CD4-positive, alpha-beta T cell (primary cell): Measurements from ENCODE around the gene AXDND1. TPM values are rescaled to one million over a fixed set of nuclear protein-coding genes. Genes with fewer than 3 reads are reported as not detected.

Experiments
- ATAC-seq: fragments of 200-7000 bp; cut with Tn5 transposase; one replicate; pipeline ENCODE4 v1.10.0; 2022; ENCODE audit warnings: mild to moderate bottlenecking; ENCODE audit not compliant: poor library complexity
- CTCF ChIA-PET: fragments of 350-600 bp; sonication (Branson Sonifier 250); formaldehyde crosslinking; loops from one replicate; lab custom pipeline; 2021; ENCODE audit warnings: antibody characterized with exemption, inconsistent platforms; lab: Charles Lee
- POLR2A ChIA-PET: fragments of 350-600 bp; sonication (Branson Sonifier 250); formaldehyde crosslinking; loops from one replicate; lab custom pipeline; 2021; ENCODE audit warnings: antibody characterized with exemption, inconsistent platforms; lab: Charles Lee
- DNase-seq, 14 experiments: peaks; one replicate each; pipeline ENCODE4 v3.0.0-alpha.2; 2013 to 2020; ENCODE audit warnings: mixed read lengths in 2 of 14
- H3K27ac ChIP-seq, 2 donors: one replicate each; pipeline versions ENCODE4 v1.5.1 to v1.7.0; 2013; ENCODE audit warnings: low read length in 2 of 2, low read depth in 1 of 2, mild to moderate bottlenecking in 1 of 2
- H3K27me3 ChIP-seq, 2 experiments: 1 replicate in 1 of 2; 2 replicates in 1 of 2; pipeline versions ENCODE4 v1.6.1 to v1.7.0; 2013; ENCODE audit warnings: low read length in 2 of 2, control low read depth in 1 of 2, mild to moderate bottlenecking in 1 of 2, moderate library complexity in 1 of 2; ENCODE audit not compliant: insufficient read depth in 2 of 2, control insufficient read depth in 1 of 2
- H3K36me3 ChIP-seq: one replicate; pipeline ENCODE4 v1.6.1; 2013; ENCODE audit warnings: low read length, control low read depth; ENCODE audit not compliant: insufficient read depth
- H3K4me1 ChIP-seq: one replicate; pipeline ENCODE4 v1.6.1; 2013; ENCODE audit warnings: low read length, control low read depth; ENCODE audit not compliant: insufficient read depth
- H3K4me3 ChIP-seq: one replicate; pipeline ENCODE4 v1.5.1; 2013; ENCODE audit warnings: mild to moderate bottlenecking, low read length, moderate library complexity
- H3K9me3 ChIP-seq, 2 experiments: 1 replicate in 1 of 2; 2 replicates in 1 of 2; pipeline versions ENCODE4 v1.6.1 to v1.7.0; 2013; ENCODE audit warnings: low read length in 2 of 2, mild to moderate bottlenecking in 2 of 2, control low read depth in 1 of 2, moderate library complexity in 1 of 2; ENCODE audit not compliant: control insufficient read depth in 1 of 2, insufficient read depth in 1 of 2
- H3K27ac Mint-ChIP-seq: one replicate; pipeline ENCODE4 v1.8.0; 2020; ENCODE audit warnings: mixed read lengths
- H3K27me3 Mint-ChIP-seq: one replicate; pipeline ENCODE4 v1.8.0; 2021; ENCODE audit warnings: mixed read lengths
- H3K36me3 Mint-ChIP-seq: one replicate; pipeline ENCODE4 v1.8.0; 2021; ENCODE audit warnings: low read depth, mixed read lengths
- H3K4me1 Mint-ChIP-seq: one replicate; pipeline ENCODE4 v1.8.0; 2021; ENCODE audit warnings: low read depth, mixed read lengths
- H3K4me3 Mint-ChIP-seq: one replicate; pipeline ENCODE4 v1.8.0; 2020; ENCODE audit warnings: mild to moderate bottlenecking, mixed read lengths
- H3K9me3 Mint-ChIP-seq: one replicate; pipeline ENCODE4 v1.8.0; 2020; ENCODE audit warnings: mixed read lengths
- intact Hi-C, 2 experiments: fragments of 100-400 bp; cut with DNase I in 1 of 2; cut with micrococcal nuclease in 1 of 2; formaldehyde crosslinking; loops; one replicate each; pipeline versions ENCODE4 v1.15.1 to v1.9.0; 2023 to 2025; cut with DNase I, micrococcal nuclease
- total RNA-seq, 174 experiments: library from RNA in 2 of 174; stranded (reverse) in 2 of 174; gene quantifications; one replicate each; pipeline ENCODE4 v1.2.3 and lab custom pipeline; 2021 to 2026
- TF ChIP-seq, protein P1 (sequence below): fragments of 200-600 bp; IDR thresholded peaks from one replicate; pipeline ENCODE4 v1.8.0; 2022; ENCODE audit warnings: antibody characterized with exemption, mild to moderate bottlenecking

The AXDND1 gene
- total RNA-seq, 2 experiments from 2014 or later, result 1.1 TPM

DNA sequence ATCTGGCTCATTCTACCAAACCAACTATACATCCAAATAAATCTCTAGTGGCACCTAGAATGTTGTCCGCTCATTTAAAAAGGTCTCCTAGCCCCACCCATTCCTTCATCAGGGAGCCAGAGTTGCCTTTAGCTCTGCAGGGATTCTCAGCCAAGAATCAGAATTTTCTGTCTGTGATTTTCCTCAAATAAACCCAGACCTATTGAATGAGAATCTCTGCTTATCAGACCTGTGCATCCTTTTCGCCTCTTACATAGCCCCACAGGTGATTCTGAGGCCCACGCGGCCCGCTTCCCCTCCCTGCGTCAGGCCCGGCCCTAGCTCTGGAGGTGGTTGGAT lies 225.5 kb downstream of the AXDND1 start:
- Histone ChIP-seq H3K4me1 (no peaks in the 10 kb centered on the region), H3K9me3 (peaks cover 0 to 20% of the 10 kb centered on the region in 2 experiments), H3K36me3 (no peaks in the 10 kb centered on the region), H3K27ac (no peak overlapping the region), H3K27me3 (peaks cover 32% of the 10 kb centered on the region in 2 experiments), H3K4me3 (no peak overlapping the region)
- Mint-ChIP-seq H3K4me1 (no peaks in the 10 kb centered on the region), H3K27ac (no peak overlapping the region), H3K36me3 (no peaks in the 10 kb centered on the region), H3K4me3 (no peak overlapping the region), H3K27me3 (peaks cover 71% of the 10 kb centered on the region), H3K9me3 (no peaks in the 10 kb centered on the region)
- ATAC-seq (no peak), DNase-seq (no peak)
- ChIA-PET CTCF (no interaction called here), POLR2A (interaction anchor here (0.6 kb wide), 1 partner anchor 1981 kb away, joined by 3 read pairs; no protein-coding TSS in a partner anchor)
- intact Hi-C loops, result no loop called here
- TF ChIP-seq, protein P1, sequence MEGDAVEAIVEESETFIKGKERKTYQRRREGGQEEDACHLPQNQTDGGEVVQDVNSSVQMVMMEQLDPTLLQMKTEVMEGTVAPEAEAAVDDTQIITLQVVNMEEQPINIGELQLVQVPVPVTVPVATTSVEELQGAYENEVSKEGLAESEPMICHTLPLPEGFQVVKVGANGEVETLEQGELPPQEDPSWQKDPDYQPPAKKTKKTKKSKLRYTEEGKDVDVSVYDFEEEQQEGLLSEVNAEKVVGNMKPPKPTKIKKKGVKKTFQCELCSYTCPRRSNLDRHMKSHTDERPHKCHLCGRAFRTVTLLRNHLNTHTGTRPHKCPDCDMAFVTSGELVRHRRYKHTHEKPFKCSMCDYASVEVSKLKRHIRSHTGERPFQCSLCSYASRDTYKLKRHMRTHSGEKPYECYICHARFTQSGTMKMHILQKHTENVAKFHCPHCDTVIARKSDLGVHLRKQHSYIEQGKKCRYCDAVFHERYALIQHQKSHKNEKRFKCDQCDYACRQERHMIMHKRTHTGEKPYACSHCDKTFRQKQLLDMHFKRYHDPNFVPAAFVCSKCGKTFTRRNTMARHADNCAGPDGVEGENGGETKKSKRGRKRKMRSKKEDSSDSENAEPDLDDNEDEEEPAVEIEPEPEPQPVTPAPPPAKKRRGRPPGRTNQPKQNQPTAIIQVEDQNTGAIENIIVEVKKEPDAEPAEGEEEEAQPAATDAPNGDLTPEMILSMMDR, result no peak

- Histone ChIP-seq H3K27me3 (peaks cover 25 to 29% of the 10 kb centered on the region in 2 experiments), H3K4me3 (no peak within 1 kb of the TSS), H3K9me3 (peaks cover 0 to 18% of the 10 kb centered on the region in 2 experiments), H3K27ac (no peak within 1 kb of the TSS), H3K36me3 (no peaks in the 10 kb centered on the region), H3K4me1 (no peaks in the 10 kb centered on the region)
- Mint-ChIP-seq H3K27ac (no peak within 1 kb of the TSS), H3K4me3 (no peak within 1 kb of the TSS), H3K4me1 (no peaks in the 10 kb centered on the region), H3K27me3 (peaks cover 73% of the 10 kb centered on the region), H3K36me3 (no peaks in the 10 kb centered on the region), H3K9me3 (no peaks in the 10 kb centered on the region)
- TF ChIP-seq, protein P1, result no peak
- peak in 1 of 14 experiments; percentile 3 for DNase-seq
- intact Hi-C loops, result no loop called here
- ChIA-PET CTCF (no interaction called here), POLR2A (interaction anchor here (0.6 kb wide), 1 partner anchor 1981 kb away, joined by 3 read pairs; no protein-coding TSS in a partner anchor)
- no peak for ATAC-seq
Observed at GRCh38 chr1:179591592-179592580, 226.1 kb downstream of the AXDND1 start, which contains the start of gene TDRD5. TSS of gene TDRD5 (plus strand) at chr1:179591832. CDS start at chr1:179592616, 784 bp downstream.

DNA sequence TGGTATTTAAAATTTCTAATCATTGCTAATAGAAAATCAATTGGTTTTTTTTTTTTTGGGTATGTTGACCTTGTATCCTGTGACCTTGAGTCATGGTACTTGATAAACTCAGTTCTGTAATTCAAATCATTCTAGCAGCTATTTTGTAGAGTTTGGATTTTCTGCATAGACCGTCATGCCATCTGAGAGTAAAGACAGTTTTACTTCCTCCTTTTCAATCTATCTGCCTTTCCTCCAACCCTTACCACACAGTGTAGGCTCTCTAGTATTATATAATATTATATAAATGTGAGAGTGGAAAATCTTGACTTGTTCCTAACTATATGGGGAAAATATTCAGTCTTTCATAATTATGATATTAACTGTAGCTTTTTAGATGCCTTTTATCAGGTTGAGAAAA lies 232.9 kb downstream of the AXDND1 start:
- H3K9me3 ChIP-seq, result no peaks in the 10 kb centered on the region
- H3K4me3 Mint-ChIP-seq, result no peak overlapping the region
- no peaks in the 10 kb centered on the region for H3K9me3 Mint-ChIP-seq
- H3K36me3 ChIP-seq, result no peaks in the 10 kb centered on the region
- no peaks in the 10 kb centered on the region for H3K4me1 Mint-ChIP-seq
- no peak overlapping the region for H3K4me3 ChIP-seq
- POLR2A ChIA-PET, result no interaction called here
- no peak overlapping the region for H3K27ac Mint-ChIP-seq
- no peaks in the 10 kb centered on the region for H3K4me1 ChIP-seq
- CTCF ChIA-PET, result no interaction called here
- intact Hi-C loops, result loop anchor here in 1 of 2 experiments (5.0 kb wide), 1 partner anchor 521 kb away; no protein-coding TSS in a partner anchor
- H3K36me3 Mint-ChIP-seq, result no peaks in the 10 kb centered on the region
- ATAC-seq (no peak), DNase-seq (no peak)
- H3K27ac ChIP-seq, result no peak overlapping the region
- TF ChIP-seq, protein P1, result no peak
- peaks cover 2 to 11% of the 10 kb centered on the region in 2 experiments for H3K27me3 ChIP-seq
- H3K27me3 Mint-ChIP-seq, result peaks cover 53% of the 10 kb centered on the region
